HAP-1 (cell line): Measurements from ENCODE around the gene AIF1L.

Experiments
- DNase-seq, 2 experiments: peaks; one replicate each; pipeline ENCODE4 v3.0.0-alpha.2; 2016 to 2020; ENCODE audit warnings: low spot score in 2 of 2
- H3K27me3 ChIP-seq: fragments of 250-450 bp; sonication (Bioruptor Pico); 2 replicates; pipeline ENCODE4 v1.5.1; 2020; ENCODE audit warnings: low read depth, mild to moderate bottlenecking, moderate library complexity
- H3K36me3 ChIP-seq: fragments of 250-450 bp; sonication (Bioruptor Pico); replicated peaks from 2 replicates; pipeline ENCODE4 v1.5.1; 2020; ENCODE audit warnings: mild to moderate bottlenecking
- H3K4me1 ChIP-seq: fragments of 250-450 bp; sonication (Bioruptor Pico); 2 replicates; pipeline ENCODE4 v1.5.1; 2020; ENCODE audit warnings: mild to moderate bottlenecking
- H3K4me3 ChIP-seq: fragments of 250-450 bp; sonication (Bioruptor Pico); 2 replicates; pipeline ENCODE4 v1.5.1; 2020; ENCODE audit warnings: mild to moderate bottlenecking, moderate library complexity
- H3K9me3 ChIP-seq: fragments of 250-450 bp; sonication (Bioruptor Pico); 2 replicates; pipeline ENCODE4 v1.5.1; 2020; ENCODE audit warnings: mild to moderate bottlenecking, moderate library complexity
- in situ Hi-C: fragments of 300-500 bp; cut with MboI; formaldehyde crosslinking; loops from 3 replicates; pipeline ENCODE4 v1.14.3; 2020; ENCODE audit warnings: low sequenced_read_pairs, inconsistent platforms, mixed read lengths

The AIF1L gene

GRCh38 chr9:131065599-131065998 is 30.7 kb upstream of the AIF1L start:
- no peaks in the 10 kb centered on the region for H3K9me3 ChIP-seq
- H3K27me3 ChIP-seq: no peaks in the 10 kb centered on the region; the same call in 1 of the 2 replicates
- no peak for DNase-seq
- no peaks in the 10 kb centered on the region for H3K4me1 ChIP-seq
- no peak overlapping the region for H3K4me3 ChIP-seq
- in situ Hi-C loops: no loop called here
- H3K36me3 ChIP-seq: no peaks in the 10 kb centered on the region

- no peaks in the 10 kb centered on the region for H3K4me1 ChIP-seq
- no peak for DNase-seq
- H3K27me3 ChIP-seq: no peaks in the 10 kb centered on the region; the same call in 1 of the 2 replicates
- no peaks in the 10 kb centered on the region for H3K36me3 ChIP-seq
- in situ Hi-C loops: no loop called here
- H3K9me3 ChIP-seq: no peaks in the 10 kb centered on the region
- H3K4me3 ChIP-seq: no peak overlapping the region
Measured at GRCh38 chr9:131067625-131068024, 28.7 kb upstream of the AIF1L start.

GRCh38 chr9:131068076-131068816 is 28.1 kb upstream of the AIF1L start:
- H3K27me3 ChIP-seq: no peaks in the 10 kb centered on the region; the same call in 1 of the 2 replicates
- no peak overlapping the region for H3K4me3 ChIP-seq
- H3K9me3 ChIP-seq: no peaks in the 10 kb centered on the region
- H3K36me3 ChIP-seq: no peaks in the 10 kb centered on the region
- no peak for DNase-seq
- in situ Hi-C loops: no loop called here
- H3K4me1 ChIP-seq: no peaks in the 10 kb centered on the region

- H3K9me3 ChIP-seq: no peaks in the 10 kb centered on the region
Measured at GRCh38 chr9:131069699-131070098, 26.6 kb upstream of the AIF1L start.

GRCh38 chr9:131072107-131072870 is 24.0 kb upstream of the AIF1L start:
- Histone ChIP-seq H3K4me1 (no peaks in the 10 kb centered on the region), H3K36me3 (no peaks in the 10 kb centered on the region), H3K4me3 (no peak overlapping the region), H3K9me3 (no peaks in the 10 kb centered on the region), H3K27me3 (no peaks in the 10 kb centered on the region)
- DNase-seq: no peak
- in situ Hi-C loops: no loop called here

More at GRCh38 chr9:131069699-131070098, 26.6 kb upstream of the AIF1L start:
- no peaks in the 10 kb centered on the region; the same call in 1 of the 2 replicates for H3K27me3 ChIP-seq
- H3K36me3 ChIP-seq: no peaks in the 10 kb centered on the region
- no peak for DNase-seq
- no peak overlapping the region for H3K4me3 ChIP-seq
- in situ Hi-C loops: no loop called here
- no peaks in the 10 kb centered on the region for H3K4me1 ChIP-seq

- Histone ChIP-seq H3K4me3 (no peak overlapping the region), H3K4me1 (no peaks in the 10 kb centered on the region), H3K36me3 (no peaks in the 10 kb centered on the region), H3K9me3 (no peaks in the 10 kb centered on the region), H3K27me3 (no peaks in the 10 kb centered on the region)
- in situ Hi-C loops: no loop called here
- DNase-seq: no peak
Measured at GRCh38 chr9:131072871-131073237, 23.5 kb upstream of the AIF1L start.

- no peaks in the 10 kb centered on the region for H3K4me1 ChIP-seq
- no peak for DNase-seq
- no peaks in the 10 kb centered on the region for H3K9me3 ChIP-seq
- no peak overlapping the region for H3K4me3 ChIP-seq
- no peaks in the 10 kb centered on the region for H3K27me3 ChIP-seq
- H3K36me3 ChIP-seq: no peaks in the 10 kb centered on the region
- in situ Hi-C loops: no loop called here
Measured at GRCh38 chr9:131076347-131077195, 19.8 kb upstream of the AIF1L start.

- no peaks in the 10 kb centered on the region for H3K27me3 ChIP-seq
- in situ Hi-C loops: no loop called here
- DNase-seq: no peak
Measured at GRCh38 chr9:131078427-131079366, 17.6 kb upstream of the AIF1L start.

GRCh38 chr9:131080589-131080988 is 15.7 kb upstream of the AIF1L start:
- Histone ChIP-seq H3K4me3 (no peak overlapping the region), H3K27me3 (no peaks in the 10 kb centered on the region), H3K9me3 (no peaks in the 10 kb centered on the region), H3K4me1 (no peaks in the 10 kb centered on the region), H3K36me3 (no peaks in the 10 kb centered on the region)
- in situ Hi-C loops: no loop called here
- no peak for DNase-seq

More at GRCh38 chr9:131078427-131079366, 17.6 kb upstream of the AIF1L start:
- H3K4me1 ChIP-seq: no peaks in the 10 kb centered on the region
- H3K4me3 ChIP-seq: no peak overlapping the region
- H3K9me3 ChIP-seq: no peaks in the 10 kb centered on the region
- no peaks in the 10 kb centered on the region for H3K36me3 ChIP-seq

GRCh38 chr9:131081868-131082267 is 14.5 kb upstream of the AIF1L start:
- Histone ChIP-seq H3K27me3 (no peaks in the 10 kb centered on the region), H3K9me3 (no peaks in the 10 kb centered on the region), H3K36me3 (no peaks in the 10 kb centered on the region), H3K4me1 (no peaks in the 10 kb centered on the region), H3K4me3 (no peak overlapping the region)
- DNase-seq: no peak
- in situ Hi-C loops: no loop called here

GRCh38 chr9:131082774-131083512 is 13.4 kb upstream of the AIF1L start:
- no peak for DNase-seq
- Histone ChIP-seq H3K9me3 (no peaks in the 10 kb centered on the region), H3K36me3 (no peaks in the 10 kb centered on the region), H3K27me3 (no peaks in the 10 kb centered on the region), H3K4me1 (no peaks in the 10 kb centered on the region), H3K4me3 (no peak overlapping the region)
- in situ Hi-C loops: no loop called here

- H3K36me3 ChIP-seq: no peaks in the 10 kb centered on the region
- no peak overlapping the region for H3K4me3 ChIP-seq
- H3K9me3 ChIP-seq: no peaks in the 10 kb centered on the region
- no peak for DNase-seq
- no peaks in the 10 kb centered on the region for H3K27me3 ChIP-seq
- H3K4me1 ChIP-seq: no peaks in the 10 kb centered on the region
- in situ Hi-C loops: no loop called here
Measured at GRCh38 chr9:131084661-131085369, 11.5 kb upstream of the AIF1L start.
